Measurements from ENCODE around the gene MPZL1. TPM values are rescaled to one million over a fixed set of nuclear protein-coding genes. Genes with fewer than 3 reads are reported as not detected.

Gene MPZL1
- total RNA-seq, 3 donors from 2014 or later, result 95.6 to 117 (median 103) TPM

DNA sequence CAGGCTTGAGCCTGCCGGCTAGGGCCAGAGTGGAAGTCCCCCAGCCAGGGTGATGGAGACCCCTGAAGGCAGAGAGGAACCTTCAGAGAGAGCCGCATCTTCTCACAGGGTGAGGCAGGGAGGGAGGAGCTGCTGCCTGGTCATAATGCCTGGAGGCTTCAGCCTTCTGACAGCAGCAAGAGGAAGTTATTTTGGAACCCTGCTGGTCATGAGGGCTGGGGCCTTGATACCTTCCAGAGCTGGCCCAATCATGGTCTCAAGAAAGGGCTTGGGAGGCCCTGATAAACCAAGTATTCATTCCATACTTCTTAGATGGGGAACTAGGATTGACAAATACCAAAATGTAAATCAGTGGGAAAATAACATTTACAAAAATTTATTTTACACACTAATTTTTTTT is 26.6 kb upstream of the MPZL1 start:
- ATAC-seq, result no peak
- intact Hi-C loops (cut with DNase I, micrococcal nuclease), result no loop called here
- TF ChIP-seq, protein P1, sequence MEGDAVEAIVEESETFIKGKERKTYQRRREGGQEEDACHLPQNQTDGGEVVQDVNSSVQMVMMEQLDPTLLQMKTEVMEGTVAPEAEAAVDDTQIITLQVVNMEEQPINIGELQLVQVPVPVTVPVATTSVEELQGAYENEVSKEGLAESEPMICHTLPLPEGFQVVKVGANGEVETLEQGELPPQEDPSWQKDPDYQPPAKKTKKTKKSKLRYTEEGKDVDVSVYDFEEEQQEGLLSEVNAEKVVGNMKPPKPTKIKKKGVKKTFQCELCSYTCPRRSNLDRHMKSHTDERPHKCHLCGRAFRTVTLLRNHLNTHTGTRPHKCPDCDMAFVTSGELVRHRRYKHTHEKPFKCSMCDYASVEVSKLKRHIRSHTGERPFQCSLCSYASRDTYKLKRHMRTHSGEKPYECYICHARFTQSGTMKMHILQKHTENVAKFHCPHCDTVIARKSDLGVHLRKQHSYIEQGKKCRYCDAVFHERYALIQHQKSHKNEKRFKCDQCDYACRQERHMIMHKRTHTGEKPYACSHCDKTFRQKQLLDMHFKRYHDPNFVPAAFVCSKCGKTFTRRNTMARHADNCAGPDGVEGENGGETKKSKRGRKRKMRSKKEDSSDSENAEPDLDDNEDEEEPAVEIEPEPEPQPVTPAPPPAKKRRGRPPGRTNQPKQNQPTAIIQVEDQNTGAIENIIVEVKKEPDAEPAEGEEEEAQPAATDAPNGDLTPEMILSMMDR (IDR thresholded peaks at IDR 0.05), result no peak
- no peak for DNase-seq
- no peaks in the 10 kb centered on the region for H3K4me1 ChIP-seq (ENCODE audit: low read depth)
- H3K9me3 ChIP-seq, result no peaks in the 10 kb centered on the region
- no peaks in the 10 kb centered on the region for H3K36me3 ChIP-seq (ENCODE audit: low read depth)
- H3K4me3 ChIP-seq, result no peak overlapping the region

DNA sequence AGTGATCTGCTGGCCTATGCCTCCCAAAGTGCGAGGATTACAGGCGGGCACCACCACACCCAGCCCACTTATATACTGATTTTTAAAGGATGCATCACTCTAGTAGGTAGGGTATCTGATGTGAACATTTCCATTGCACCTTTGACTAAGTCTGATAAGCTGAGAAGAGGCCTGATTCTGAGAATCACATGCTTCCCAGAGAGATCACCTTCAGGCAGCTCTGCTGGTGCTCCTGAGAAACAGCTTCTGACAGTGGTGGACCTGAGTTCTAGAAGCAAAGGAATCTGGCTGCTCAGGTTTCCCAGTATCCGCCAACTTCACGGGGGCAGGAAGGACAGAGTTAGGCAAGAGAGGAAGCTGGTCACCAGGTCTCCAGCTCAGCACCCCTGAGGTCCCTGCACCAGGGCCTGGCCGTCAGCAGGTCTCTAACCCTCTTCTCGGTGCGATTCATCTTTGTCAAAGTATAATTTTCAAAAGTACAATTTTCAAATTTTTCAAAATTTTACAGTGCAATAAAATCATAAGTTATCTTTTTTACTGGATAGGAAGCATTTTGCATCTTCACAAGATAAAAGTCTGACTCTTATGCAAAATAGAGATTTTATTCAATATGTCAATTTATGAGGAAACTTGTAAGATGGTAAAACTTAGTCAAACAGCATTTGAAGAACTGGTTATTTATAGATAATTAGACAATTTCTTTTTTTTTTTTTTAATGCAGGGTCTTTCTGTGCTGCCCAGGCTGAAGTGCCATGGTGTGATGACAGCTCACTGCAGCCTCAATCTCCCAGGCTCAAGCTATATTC is 25.8 kb upstream of the MPZL1 start:
- ATAC-seq, result no peak
- DNase-seq, result no peak
- Histone ChIP-seq H3K36me3 (ENCODE audit: low read depth) (no peaks in the 10 kb centered on the region), H3K4me1 (ENCODE audit: low read depth) (no peaks in the 10 kb centered on the region), H3K9me3 (no peaks in the 10 kb centered on the region), H3K4me3 (no peak overlapping the region)
- TF ChIP-seq, protein P1 (IDR thresholded peaks at IDR 0.05), result no peak
- intact Hi-C loops (cut with DNase I, micrococcal nuclease), result no loop called here

DNA sequence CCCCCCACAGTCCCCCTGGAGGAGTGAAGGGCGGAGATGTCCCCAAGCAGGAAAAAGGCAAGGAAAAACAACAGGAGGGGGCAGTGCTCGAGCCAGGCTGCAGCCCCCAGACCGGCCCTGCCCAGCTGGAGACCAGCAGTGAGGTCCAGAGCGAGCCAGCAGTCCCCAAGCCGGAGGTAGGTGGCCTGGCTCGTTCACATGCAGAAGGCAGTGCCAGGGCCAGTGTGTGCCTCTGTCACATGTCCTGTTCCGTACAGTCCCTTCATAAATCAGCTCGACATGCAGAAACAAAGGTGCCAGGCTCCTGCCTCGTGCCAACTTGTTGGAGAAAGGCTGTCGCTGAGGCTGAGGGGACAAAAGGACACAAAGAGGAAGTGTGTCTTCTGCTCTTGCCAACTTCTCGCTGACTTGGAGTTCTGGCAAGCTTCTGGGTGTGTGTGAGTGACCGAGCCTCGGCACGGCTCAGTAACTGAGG is 24.1 kb upstream of the MPZL1 start:
- Histone ChIP-seq H3K9me3 (no peaks in the 10 kb centered on the region), H3K4me1 (ENCODE audit: low read depth) (no peaks in the 10 kb centered on the region), H3K4me3 (no peak overlapping the region), H3K36me3 (ENCODE audit: low read depth) (no peaks in the 10 kb centered on the region)
- ATAC-seq (peak; percentile 69), DNase-seq (peak in 2 of 3 donors; percentile 24 to 35)
- intact Hi-C loops (cut with DNase I, micrococcal nuclease), result no loop called here
- TF ChIP-seq, protein P1 (IDR thresholded peaks at IDR 0.05), result no peak

DNA sequence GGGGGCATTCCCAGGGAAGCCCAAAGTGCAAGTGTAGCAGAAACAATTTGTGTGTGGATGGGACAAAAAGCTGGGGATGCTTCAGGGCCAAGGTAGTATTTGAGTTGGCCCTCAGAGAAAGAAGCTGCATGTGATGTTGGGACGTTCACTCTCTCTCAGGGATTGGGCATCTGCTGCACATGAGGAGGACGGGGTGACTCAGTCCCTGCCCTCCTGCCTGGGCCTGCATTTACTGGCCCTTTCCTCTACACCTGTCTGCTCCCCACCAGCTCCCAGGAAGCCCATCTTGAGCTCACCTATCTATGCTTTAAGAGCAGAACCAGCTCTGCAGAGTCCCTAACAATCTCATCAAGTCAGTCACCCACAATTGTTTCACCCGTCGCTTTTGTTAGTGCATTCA is 23.5 kb upstream of the MPZL1 start:
- ATAC-seq (no peak), DNase-seq (no peak)
- Histone ChIP-seq H3K36me3 (ENCODE audit: low read depth) (no peaks in the 10 kb centered on the region), H3K4me3 (no peak overlapping the region), H3K9me3 (no peaks in the 10 kb centered on the region), H3K4me1 (ENCODE audit: low read depth) (no peaks in the 10 kb centered on the region)
- intact Hi-C loops (cut with DNase I, micrococcal nuclease), result no loop called here
- TF ChIP-seq, protein P1 (IDR thresholded peaks at IDR 0.05), result no peak

DNA sequence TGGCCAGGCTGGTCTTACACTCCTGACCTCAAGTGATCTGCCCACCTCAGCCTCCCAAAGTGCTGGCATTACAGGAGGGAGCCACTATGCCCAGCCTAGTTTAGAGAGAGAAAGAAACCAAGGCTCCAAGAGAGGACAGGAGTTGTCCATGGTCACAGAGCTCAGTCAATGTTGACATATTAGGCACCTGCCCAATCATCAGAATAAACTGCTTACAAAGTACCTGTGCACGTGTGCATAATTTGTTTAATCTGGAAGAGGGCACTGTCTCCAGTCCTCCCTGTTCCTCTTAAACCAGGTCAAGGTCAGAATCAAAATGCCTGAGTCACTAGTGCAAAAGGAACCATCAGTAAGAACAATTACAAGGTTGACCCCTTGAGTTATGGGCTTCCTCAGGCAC is 20.3 kb upstream of the MPZL1 start:
- TF ChIP-seq, protein P1 (IDR thresholded peaks at IDR 0.05), result no peak
- intact Hi-C loops (cut with DNase I, micrococcal nuclease), result no loop called here
- Histone ChIP-seq H3K4me1 (ENCODE audit: low read depth) (no peaks in the 10 kb centered on the region), H3K4me3 (no peak overlapping the region), H3K9me3 (no peaks in the 10 kb centered on the region), H3K36me3 (ENCODE audit: low read depth) (no peaks in the 10 kb centered on the region)
- ATAC-seq, result no peak
- no peak for DNase-seq

All from mucosa of descending colon (tissue), 3 donors.